Measurements from ENCODE around the gene MEP1B. TPM values are rescaled to one million over a fixed set of nuclear protein-coding genes. Genes with fewer than 3 reads are reported as not detected.
"Not testable (repeated sequence)": the region's sequence is repeated elsewhere in the genome, so short reads cannot be mapped to it uniquely, and the experiment has no call there.

MEP1B gene
- total RNA-seq, 1 donor from 2014 or later: not detected

DNA sequence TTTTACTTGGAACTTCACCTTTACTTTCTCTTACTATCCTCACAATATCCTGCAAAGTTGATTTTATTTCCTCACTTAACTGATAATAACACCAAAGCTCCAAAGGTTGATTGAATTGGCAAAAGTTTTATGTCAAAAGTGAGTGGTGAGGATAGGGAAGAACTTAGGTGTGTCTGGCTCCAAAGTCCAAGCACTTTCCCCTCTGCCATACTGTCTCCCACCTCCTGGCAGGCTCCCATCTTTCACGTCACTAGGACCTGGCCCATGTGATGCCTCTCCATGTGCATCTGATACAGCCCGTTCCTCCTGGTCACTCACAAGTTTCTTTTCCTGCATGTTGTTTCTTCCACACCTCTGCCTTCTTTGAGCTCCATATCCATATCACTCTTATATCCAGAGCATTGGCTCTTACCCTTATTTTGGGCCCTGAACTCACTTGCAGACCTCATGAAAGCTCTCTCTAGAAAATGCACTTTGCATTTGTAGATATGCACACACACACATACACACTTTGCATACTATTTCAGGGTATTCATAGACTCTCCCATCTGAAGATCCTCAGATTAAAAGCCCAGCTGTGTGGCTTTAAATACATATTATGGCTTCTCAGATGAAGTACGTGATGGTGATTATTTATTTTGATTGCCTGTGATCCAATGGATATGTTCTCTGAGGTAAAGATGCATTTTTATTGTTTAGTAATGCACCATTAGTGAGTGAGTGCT, 12.3 kb downstream of the MEP1B start:
- intact Hi-C loops (cut with DNase I): no loop called here

DNA sequence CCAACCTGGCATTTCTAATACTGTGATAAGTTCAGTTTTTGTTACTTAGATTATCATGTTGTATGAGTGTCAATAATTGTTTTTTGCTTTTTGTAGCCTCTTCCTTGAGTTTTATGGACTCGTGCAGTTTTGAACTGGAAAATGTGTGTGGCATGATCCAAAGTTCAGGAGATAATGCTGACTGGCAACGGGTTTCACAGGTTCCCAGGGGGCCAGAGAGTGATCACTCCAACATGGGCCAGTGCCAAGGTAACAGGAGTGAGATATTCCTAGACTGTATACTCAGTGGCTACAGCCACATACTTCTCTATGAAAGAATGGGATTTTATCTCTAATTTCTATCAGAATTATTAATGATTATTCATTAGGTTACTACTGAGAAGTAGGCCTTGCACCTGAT, 18.2 kb downstream of the MEP1B start:
- ATAC-seq (ENCODE audit: poor library complexity): no peak
- DNase-seq: no peak
- intact Hi-C loops (cut with DNase I): no loop called here

More for the DNA sequence above, 12.3 kb downstream of the MEP1B start:
- no peak for ATAC-seq (ENCODE audit: poor library complexity)
- DNase-seq: no peak

DNA sequence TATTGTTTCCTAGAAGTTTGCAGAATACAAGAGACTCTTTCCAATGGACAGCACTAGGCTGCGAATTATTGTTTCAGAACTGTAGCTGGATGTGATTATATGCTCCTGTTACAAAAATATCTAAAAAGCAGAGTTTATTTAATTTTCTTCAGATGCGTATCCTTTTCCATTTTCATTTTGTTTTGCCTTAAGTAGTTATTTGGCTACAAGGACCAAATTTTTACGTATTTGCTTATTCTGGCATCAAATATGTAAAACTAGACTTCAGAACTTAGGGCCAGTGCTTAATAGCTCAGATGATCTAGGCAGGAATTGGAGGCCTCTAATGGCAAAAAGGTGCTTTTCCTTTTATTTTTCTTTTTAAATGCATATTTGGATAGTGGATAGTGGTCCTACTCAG, 18.7 kb downstream of the MEP1B start:
- no peak for DNase-seq
- intact Hi-C loops (cut with DNase I): no loop called here
- ATAC-seq (ENCODE audit: poor library complexity): no peak

DNA sequence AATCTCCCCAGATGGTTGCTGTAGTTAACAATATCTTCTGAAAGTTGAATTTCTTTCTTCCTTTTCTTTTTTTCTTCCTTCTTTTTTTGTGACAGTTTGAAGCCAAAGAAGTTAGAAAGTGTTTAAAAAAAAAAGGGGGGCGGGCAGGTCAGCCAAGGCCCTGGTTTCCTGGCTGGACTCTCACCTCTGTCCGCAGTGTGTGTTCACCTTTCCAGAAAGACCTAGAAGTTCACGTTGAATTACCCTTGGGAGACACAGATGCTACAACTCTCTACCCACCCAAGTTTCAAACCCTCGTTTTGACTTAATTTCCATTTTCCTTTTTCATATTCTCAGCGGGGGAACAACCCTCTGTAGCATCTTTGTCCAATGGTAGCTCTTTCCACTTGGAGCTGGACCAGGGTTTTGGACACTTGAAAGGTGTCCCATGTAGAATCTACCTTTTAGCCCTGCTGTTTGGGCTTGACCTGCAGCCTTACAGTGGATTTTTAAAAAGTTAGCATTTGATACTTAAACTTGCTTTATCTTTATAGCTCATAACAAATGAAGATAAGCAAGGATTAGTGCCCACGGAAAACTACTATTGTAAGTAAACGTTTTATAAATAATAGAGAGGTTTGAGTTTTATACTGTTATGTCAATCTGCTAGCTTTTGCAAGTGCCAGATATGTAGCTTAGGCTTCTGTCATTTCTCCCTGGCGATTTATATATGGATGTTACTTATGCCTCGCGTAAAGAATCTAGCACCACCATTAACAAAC, 20.0 kb downstream of the MEP1B start:
- ATAC-seq (ENCODE audit: poor library complexity) (no peak), DNase-seq (no peak)
- intact Hi-C loops (cut with DNase I): no loop called here

DNA sequence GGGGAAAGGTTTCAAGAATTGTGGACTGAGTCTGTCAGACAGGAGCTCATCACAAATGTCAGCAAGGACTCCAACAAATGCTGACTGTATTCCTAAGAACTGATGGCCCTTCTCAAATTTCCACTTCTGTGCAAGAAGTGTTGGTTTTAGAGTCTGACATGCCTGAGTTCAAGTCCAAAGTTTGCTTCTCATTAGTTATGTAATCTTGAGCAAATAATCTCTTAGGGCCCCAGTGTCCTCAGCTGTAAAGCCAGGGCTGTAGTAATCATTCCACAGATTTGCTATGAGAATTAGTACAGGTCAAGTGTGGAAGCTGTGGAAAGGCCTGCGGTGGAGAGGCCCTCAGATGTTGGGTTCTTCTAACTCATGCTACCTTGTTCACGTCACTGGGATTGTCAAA, 23.9 kb downstream of the MEP1B start:
- intact Hi-C loops (cut with DNase I): no loop called here

DNA sequence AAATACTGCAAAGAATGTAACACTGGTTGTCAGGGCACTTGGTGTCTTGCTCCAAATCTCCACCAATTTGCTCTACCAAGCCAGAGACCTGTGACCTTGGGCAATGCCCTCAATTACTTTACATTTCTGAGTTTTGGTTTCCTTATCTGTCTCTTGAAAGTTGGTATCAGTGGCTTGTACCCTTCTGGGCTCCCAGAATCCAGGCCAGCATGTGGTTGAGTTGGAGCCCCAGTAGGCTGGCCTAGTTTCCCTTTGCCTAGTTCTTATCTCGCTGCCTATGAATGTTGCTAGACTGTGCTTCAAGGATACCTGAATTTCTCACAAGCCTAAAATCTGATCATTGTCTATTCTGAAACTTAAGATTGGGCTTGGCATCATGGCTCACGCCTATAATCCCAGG, 26.6 kb downstream of the MEP1B start:
- ATAC-seq (ENCODE audit: poor library complexity) (no peak), DNase-seq (no peak)
- intact Hi-C loops (cut with DNase I): no loop called here

More for the DNA sequence above, 23.9 kb downstream of the MEP1B start:
- no peak for ATAC-seq (ENCODE audit: poor library complexity)
- no peak for DNase-seq

DNA sequence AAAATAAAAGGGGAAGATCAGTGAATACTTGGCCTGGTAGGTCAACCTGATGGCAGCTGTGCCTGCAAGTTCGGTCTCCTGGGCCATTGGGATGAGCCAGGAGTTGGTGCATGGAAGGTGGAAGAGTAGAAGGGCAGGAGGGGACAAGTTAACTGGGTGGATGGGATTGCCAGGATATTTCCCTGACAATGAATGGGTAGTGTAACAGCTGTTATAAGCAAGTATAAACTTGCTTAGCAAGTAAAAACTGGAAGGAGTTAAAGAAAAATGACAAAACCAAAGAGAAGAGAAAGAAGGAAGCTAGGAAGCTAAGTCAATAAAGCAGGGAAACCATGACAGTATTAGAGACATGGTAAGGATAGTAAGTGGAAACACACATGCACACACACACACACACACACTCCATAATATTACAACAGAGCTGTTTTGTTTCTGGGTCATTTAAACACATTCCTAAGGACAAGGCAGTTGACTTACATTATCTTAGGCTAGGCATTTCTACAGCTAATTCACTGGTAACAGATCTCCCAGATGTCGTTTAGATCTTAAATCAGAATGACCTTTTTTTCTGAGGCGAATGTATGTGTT, 29.7 kb downstream of the MEP1B start:
- DNase-seq (no peak), ATAC-seq (ENCODE audit: poor library complexity) (no peak)
- intact Hi-C loops (cut with DNase I): no loop called here

DNA sequence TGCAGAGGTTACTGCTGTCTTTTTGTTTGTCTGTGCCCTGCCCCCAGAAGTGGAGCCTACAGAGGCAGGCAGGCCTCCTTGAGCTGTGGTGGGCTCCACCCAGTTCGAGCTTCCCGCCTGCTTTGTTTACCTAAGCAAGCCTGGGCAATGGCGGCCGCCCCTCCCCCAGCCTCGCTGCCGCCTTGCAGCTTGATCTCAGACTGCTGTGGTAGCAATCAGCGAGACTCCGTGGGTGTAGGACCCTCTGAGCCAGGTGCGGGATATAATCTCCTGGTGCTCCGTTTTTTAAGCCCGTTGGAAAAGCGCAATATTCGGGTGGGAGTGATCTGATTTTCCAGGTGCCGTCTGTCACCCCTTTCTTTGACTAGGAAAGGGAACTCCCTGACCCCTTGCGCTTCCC, 43.5 kb downstream of the MEP1B start:
- ATAC-seq (ENCODE audit: poor library complexity); DNase-seq; intact Hi-C loops (cut with DNase I): not testable (repeated sequence)

DNA sequence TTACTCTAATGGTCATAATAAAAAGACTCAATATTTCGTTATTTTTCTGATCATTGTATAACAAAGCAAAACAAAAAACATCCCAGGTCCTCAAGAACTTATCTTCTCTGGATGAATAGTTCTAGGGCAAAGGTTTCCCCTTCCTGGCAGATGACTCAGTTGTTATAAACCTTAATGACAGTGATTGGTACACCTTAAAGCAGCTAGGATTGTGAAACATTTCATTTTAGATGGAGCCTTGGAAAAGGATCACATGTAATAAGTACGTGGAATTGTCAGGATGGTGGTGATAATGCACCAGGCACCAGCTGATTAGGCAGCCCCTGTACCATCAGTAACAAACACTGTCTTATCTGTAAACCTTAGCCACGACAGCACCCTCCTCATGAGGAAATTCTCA, 47.2 kb downstream of the MEP1B start:
- no peak for DNase-seq
- intact Hi-C loops (cut with DNase I): no loop called here
- ATAC-seq (ENCODE audit: poor library complexity): no peak

DNA sequence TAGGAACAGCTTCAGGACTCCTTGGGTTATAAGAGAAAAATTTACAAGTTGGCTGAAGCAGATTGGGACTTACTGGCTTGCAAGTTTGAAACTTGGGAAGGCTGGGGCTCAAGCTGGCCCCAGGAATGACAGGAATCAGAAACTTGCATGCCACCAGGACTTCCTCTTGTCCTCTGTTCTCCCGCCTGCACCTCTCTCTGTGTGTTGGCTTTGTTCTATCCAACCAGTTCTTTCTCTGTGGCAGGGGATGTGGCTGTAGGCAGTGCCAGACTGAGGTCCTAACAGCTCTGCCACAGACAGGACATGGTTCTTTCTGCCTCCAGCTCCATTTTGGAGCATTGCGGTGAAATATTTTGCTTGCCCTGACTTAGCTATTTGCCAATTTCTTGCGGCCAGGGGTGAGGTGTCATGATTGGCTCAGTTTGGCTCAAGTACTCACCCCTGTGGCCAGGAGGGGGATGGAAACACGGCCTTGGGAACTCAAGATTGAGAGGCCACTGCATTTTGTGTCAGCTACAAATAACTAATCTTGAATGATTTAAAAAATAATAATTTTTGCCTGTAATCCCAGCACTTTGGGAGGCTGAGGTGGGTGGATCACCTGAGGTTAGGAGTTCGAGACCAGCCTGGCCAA, 48.9 kb downstream of the MEP1B start:
- intact Hi-C loops (cut with DNase I): no loop called here
- ATAC-seq (ENCODE audit: poor library complexity): no peak
- DNase-seq: no peak

DNA sequence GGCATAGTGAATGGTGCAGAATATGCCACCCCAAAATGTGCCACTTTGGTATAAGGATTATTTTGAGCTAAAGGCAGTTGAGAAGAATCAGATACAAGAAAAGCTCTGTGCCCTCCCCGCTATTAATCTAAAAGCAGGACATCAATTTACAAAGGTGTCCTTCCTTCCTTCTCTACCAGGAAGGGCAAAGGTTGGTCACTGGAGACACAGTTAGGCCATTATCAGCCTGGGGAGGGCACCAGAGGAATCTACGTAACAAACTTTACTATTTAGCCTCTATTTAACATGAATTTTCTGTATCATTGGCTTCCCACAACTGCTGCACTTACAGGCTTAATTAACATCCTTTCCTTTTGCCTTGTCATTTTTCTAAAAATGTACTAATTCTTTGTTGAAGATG, 52.6 kb downstream of the MEP1B start:
- ATAC-seq (ENCODE audit: poor library complexity): no peak

DNA sequence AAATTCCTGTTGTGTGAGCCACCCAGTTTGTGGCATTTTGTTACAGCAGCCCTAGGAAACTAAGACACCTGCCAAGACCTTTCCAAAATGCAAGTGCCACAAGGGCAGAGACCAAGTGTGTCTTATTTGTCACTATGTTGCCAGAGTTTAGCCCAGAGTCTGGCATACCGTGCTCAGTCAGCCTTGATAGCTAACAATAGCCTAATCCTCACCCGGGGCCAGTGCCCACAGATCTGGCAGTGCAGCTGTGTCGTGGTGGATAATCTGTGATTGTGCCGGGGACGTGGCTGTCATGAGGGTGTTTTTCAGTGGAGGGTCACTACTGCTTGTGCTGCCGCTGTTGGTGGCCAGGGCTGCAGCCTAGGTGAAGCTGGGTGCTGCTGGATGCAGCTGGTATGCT, 53.5 kb downstream of the MEP1B start:
- intact Hi-C loops (cut with DNase I): no loop called here
- DNase-seq: no peak
- peak; percentile 45 for ATAC-seq (ENCODE audit: poor library complexity)

More for the DNA sequence above, 52.6 kb downstream of the MEP1B start:
- intact Hi-C loops (cut with DNase I): no loop called here
- DNase-seq: no peak

DNA sequence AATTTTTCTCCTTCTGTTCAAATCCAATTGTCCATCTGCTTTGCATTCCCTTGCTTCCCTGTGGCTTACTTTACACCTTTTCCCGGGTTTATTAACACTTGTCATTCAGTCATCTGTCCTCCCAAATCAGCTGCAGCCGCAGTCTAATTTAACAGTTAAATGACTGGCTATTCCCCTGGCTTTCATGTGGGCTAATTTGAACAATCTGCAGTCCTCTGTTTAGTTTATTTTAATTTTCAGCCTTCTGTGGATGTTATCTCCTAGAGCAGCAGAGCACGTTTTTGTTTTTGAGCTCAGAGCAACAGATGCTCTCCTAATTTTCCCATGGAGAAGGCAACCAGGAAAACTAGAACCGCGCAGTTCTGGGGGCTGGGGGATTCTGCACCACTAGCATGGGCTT, 55.0 kb downstream of the MEP1B start:
- intact Hi-C loops (cut with DNase I): no loop called here
- DNase-seq: no peak
- no peak for ATAC-seq (ENCODE audit: poor library complexity)

DNA sequence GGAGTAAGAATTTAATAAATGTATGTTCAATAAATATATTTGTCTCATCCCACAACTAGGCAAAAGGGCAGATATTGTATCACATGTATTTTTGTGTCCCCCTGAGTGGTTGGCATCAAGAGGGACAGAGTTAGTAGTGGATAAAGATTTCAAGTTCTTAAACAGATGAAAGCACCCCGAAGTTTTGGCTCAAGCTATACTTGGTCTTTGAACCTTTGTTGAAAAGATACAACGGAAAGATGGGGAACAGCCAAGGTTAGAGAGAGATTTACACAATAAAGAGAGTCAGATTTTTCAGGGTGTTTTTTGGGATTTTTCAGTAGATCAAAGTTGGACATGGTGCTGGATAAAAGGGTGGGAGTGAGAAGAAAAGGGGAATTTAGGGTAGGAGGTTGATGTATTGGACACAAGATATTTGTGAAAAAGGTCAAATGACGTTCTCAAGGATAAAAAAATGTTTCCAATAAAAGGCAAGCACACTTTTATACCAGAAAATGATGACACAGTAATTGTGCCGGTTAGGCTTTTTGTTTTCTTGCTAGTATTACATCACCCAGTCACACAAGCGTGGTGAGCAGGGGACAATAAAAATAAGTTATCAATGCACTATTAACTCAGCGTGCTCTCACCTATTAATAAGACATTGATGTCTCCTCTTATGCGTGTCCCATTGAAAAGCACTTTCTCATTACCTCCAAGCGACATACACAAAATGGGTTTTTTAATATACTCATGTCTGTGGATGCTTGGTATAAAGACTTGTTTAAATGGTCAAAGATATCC, 59.5 kb downstream of the MEP1B start:
- ATAC-seq (ENCODE audit: poor library complexity): no peak
- no peak for DNase-seq

DNA sequence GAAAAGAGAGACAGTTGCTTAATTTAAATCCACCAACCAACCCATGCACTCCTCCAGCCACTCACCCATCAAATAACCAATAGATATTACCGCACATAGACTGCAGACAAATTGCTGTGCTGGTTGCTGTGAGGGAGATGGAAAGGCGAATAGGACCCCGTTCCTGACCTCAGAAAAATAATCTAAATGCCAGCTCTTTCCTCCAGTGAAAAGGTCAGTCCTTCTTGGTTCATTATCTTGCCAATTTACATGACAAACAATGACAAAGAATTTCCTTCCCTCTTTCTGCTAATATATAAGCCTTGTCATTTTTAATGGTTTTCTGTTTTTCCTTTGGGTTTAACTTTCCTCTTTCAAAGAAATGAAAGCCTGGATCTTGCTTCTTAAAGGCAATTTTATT, 61.6 kb downstream of the MEP1B start:
- no peak for ATAC-seq (ENCODE audit: poor library complexity)
- no peak for DNase-seq
- intact Hi-C loops (cut with DNase I): no loop called here

More for the DNA sequence above, 59.5 kb downstream of the MEP1B start:
- intact Hi-C loops (cut with DNase I): no loop called here

DNA sequence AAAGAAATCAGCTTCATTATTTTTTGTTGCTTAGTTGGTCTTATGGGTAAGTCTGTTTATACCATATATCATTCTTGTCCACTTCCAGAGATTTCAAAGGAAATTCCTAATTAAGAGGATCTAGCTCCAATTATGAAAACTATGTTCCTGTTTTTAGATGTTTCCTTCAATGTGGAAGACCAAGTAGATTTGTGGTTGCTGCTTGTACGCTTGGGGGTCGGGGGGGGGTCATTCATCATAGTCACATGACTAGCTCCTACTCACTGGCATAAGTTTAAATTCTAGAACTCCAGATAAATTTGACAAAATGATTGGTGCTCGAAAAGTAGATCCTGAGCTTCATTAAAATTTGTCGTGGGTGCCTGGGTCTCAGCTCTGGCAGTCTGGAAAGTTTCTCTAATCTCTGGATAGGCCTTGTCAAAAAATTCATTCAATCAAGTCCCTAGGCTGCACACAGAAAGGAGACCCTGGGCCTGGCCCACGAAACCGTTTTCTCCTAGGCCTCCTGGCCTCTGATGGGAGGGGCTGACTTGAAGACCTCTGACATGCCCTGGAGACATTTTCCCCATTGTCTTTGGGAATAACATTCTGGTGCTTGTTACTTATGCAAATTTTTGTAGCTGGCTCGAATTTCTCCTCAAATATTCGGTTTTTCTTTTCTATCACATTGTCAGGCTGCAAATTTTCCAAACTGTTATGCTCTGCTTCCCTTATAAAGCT, 62.5 kb downstream of the MEP1B start:
- ATAC-seq (ENCODE audit: poor library complexity) (no peak), DNase-seq (no peak)
- intact Hi-C loops (cut with DNase I): no loop called here

DNA sequence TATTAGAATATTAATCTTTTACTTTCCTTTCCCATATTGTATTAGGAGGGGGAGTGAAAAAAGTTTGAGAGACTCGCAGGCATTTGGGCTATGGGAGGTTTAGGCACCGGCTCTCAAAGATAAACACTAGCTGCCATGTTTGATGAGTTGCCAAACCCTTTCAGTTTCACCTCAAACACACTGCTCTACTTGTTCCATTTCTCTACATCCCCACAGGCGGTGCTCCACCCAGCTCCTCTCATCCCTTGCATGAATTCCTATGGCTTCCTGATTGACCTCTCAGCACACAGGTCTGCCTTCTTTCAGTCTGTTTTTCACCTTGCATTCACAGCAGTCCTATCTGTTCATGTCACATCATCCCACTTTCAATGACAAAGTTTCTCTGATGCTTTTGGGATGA, 65.7 kb downstream of the MEP1B start:
- no peak for ATAC-seq (ENCODE audit: poor library complexity)
- intact Hi-C loops (cut with DNase I): no loop called here

DNA sequence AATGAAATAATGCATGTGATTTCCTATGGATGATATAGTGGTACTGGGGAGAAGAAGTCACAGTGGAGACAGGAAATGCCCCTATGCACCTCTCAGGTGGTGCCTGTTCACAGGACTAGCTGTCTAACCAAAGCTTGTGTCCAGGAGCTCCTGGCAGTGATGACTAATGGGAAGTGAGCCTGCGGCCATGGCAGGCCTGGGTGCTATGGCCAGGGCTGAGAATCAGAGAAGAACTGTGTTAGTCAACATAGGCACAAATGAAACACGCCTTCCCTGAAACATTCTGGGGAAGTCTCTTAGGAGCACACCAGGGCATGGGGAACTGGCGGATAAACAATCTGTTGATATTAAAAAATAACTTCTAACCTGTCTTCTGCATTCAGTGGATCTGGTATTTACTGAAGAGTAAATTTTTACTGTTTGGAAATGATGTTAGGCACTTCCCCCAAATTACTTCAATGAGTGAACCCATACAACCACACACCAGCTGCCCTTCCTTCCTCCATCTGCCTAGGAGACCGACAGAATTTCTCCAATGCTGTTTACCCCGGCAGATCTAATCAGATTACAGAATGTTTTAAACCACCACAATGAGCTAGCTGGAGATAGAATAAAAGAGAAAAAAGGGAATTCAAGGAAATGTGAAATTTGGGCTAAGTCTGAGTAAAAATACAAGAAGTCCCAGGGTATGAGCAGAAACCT, 67.4 kb downstream of the MEP1B start:
- no peak for DNase-seq
- ATAC-seq (ENCODE audit: poor library complexity): no peak
- intact Hi-C loops (cut with DNase I): no loop called here

More for the DNA sequence above, 65.7 kb downstream of the MEP1B start:
- DNase-seq: no peak
